SH-SY5Y (cell line): Measurements from ENCODE around the gene VTI1A.

Experiments used
- GATA2 ChIP-seq: IDR thresholded peaks from 2 replicates; pipeline ENCODE4 v1.6.1; 2011; ENCODE audit warnings: mild to moderate bottlenecking, low read depth, low read length
- GATA3 ChIP-seq: IDR thresholded peaks from 2 replicates; pipeline ENCODE4 v1.6.1; 2011; ENCODE audit warnings: low read depth, mild to moderate bottlenecking, low read length, moderate library complexity

DNA sequence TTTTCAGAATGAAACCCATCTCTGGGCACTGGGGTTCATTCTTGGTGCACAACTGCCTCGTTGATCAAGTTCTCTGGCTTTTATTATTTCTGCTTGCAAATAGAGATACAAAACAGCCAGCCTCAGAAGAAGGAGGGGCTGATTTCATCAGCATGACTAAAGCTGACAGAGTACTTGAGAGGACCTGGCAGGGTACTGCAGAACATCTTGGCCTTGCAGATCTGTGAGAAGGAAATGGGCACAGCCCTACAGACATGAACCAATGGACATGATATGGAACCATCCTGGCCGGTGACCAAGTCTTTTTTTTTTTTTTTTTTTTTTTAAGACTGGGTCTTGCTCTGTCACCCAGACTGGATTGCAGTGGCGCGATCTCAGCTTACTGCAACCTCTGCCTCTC lies 240.6 kb downstream of the VTI1A start:
- TF ChIP-seq GATA2, result no peak
- no peak for TF ChIP-seq GATA3
